NOMO-1 treated with DMSO at 0.1 percent for 48 hours (cell line): Measurements from ENCODE around the gene SDF4.
A peak's percentile ranks its signal among the peaks of the same experiment; 100 is the strongest.
"Not testable (repeated sequence)": the region's sequence is repeated elsewhere in the genome, so short reads cannot be mapped to it uniquely, and the experiment has no call there.

Source experiments
- DNase-seq: peaks from one replicate; lab custom pipeline; 2025; ENCODE audit not compliant: unreplicated experiment; lab: John Stamatoyannopoulos, UW

SDF4 gene

GRCh38 chr1:1259951-1260600, 28.3 kb upstream of the SDF4 start:
- DNase-seq = peak; percentile 81

DNA sequence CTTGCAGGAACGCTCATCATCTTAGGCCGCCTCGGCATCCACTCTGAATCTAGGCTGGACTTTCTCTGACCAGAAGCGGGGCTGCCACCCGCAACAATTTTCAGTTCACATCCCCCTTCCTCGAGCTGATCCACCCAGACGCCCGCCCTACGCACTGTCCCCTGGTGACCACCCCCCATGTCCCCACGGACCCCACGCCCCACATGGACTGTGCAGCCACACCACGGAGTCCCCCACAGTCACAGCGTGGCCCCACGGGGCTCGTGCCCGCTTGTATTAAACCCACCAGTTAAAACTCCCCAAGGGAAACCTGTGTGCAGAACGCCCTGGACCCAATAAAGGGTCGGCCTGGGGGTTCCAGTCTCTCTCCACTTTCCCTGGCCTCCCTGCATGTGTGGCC, 27.7 kb upstream of the SDF4 start:
- no peak for DNase-seq

- DNase-seq = no peak
These were observed 27.3 kb upstream of the SDF4 start for GRCh38 chr1:1259119-1259488.

DNA sequence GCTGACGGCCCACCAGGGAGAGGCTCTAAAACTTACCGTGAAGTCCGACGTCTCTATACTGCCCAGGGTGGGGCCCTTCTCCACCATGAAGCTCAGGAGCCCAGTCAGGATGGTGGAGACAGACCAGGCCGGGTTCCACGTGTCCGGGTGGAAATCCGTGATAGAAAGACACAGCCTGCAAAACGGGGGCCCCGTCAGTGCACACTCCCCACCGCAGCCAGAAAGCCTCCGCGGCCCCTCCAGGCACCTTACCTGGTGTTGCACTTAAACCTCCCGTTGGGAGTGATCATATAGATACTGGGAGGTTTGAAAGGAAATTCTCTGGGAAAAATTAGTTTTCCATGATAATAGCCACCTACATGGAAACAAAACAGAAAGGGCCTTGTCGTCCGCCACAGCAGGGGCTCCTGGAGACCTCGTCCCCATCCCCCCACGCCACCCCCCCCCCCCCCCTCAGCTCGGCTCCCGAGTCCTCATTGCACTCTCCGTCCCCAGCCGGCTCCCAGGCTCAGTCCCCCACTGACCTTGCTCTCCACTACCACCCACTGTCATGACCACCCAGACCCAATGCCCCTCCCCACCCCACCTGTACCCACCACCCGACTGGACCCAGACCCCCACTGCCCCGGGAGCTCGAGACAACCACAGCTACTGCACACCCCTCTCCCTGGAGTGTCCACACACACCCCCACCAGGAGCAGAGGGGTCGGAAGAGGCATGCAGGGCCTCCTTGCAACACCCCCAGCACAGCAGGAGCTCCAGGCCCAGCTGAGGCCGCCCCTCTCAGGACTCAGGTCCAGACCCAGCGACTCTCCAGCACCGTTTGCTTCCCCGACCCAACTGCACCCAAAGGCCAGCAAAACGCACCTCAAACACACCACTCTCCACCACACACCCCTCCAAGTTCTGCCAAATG, 25.4 kb upstream of the SDF4 start:
- DNase-seq = no peak

- no peak for DNase-seq
These were observed 23.8 kb upstream of the SDF4 start for GRCh38 chr1:1255611-1256010.

- DNase-seq = no peak
These were observed 23.3 kb upstream of the SDF4 start for GRCh38 chr1:1255078-1255477.

- DNase-seq = no peak
These were observed 22.8 kb upstream of the SDF4 start for GRCh38 chr1:1254667-1254998.

DNA sequence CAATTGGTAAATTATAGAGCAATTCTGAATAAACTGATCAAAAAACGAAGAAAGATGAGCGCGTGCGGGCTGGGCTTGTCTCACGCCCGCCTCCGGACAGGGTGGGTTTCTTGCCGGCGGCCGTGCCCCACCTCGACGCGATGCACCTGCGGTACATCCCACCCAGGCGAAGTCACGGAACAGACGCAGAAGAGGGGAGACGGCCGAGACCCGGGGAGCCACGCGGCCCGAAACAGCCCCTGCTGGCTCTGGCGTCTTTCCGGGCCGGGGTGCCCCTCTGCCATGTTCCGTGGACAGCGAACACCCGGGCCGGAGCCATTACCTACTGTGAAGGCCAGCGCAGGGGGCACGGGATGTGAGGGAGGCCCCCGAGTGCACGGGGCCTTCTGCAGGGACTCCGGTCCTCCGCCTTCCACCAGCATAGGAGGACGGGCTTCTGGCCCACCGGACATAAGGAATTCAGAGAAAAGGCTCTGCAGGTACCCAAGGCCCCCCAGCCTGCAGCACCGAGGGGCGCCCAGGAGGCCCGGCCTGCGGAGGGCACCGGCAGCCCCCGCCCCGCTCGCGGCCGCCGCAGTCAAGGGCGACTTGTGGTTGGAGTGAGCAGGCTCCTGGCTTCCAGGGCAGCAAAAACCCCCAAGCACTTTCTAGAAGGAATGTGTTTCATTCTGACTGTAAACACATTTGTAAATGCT, 22.3 kb upstream of the SDF4 start:
- DNase-seq = no peak

DNA sequence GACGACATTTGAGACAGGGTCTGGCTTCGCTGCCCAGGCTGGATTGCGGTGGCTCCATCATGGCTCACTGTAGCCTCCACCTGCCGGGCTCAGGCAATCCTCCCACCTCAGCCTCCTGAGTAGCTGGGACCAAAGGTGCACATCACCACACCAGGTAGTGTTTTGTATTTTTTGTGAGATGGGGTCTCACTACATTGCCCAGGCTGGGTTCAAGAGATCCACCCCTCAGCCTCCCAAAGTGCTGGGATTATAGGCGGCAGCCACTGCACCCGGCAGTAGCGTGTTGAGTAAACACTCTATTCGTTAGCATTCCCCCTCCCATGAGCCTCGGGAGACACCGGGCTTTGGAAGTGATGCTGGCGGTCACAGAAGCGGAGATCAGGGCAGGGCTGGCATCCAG, 21.5 kb upstream of the SDF4 start:
- no peak for DNase-seq

DNA sequence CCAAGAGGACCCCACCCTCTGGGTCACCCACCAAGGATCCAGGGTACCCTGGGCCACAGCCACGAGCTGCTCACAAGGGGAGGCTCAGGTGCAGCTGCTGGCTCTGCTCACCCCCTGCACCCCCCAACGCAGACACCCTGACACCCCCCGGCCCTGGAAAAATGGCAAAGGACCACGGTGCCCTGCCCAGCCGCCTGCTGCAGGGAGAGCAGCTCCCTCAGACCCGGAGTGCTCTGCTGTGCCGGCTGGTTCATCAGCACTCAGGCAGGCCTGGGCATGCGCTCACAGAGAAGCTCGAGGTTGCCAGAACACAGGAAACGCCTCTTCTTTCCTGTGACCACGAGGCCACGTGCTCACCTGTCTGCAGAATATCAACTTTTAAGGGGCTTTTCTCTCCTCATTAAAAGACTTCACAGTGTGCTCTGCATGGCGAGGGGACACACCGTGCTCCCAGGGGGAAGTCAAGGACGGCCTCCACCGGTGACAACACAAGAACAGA, 19.0 kb upstream of the SDF4 start:
- no peak for DNase-seq

GRCh38 chr1:1248009-1248913, 16.5 kb upstream of the SDF4 start:
- not testable (repeated sequence) for DNase-seq

GRCh38 chr1:1247341-1247913, 15.6 kb upstream of the SDF4 start:
- no peak for DNase-seq

- no peak for DNase-seq
These were observed 15.0 kb upstream of the SDF4 start, which contains the start of gene C1QTNF12 for GRCh38 chr1:1246577-1247340. C1QTNF12 (minus strand) TSS chr1:1246722; CDS start chr1:1246690, 32 bp downstream.

- DNase-seq = no peak
These were observed 14.2 kb upstream of the SDF4 start for GRCh38 chr1:1245817-1246576.

DNA sequence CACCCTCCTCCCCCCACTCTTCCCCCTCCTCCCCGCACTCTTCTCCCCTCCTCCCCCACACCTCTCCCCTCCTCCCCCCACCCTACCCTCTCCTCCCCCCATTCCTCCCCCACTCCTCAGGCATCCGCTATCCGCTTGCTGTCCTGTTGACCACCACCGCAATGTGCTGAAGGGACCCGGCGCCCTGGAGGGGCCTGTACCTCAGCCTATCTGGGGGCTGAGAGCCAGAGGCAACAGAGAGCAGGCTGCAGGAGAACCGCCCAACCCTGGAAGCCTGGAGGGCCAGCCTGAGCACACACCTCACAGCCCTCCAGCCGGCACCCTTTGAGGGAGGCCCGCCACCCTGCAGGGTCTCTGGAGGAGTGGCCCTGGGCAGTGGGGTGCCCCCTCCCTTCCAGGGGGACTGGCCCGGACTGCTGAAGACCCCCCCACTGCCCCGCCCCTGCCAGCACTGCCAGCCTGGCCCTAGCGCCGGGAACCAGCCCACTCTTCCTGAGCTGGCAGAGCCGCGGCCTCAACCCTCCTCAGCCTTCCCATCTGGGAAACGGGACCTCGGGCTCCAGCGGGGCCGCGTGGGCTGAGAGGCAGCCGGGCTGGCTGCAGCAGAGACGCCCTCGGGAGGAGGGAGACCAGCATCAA, 13.5 kb upstream of the SDF4 start:
- DNase-seq = no peak

DNA sequence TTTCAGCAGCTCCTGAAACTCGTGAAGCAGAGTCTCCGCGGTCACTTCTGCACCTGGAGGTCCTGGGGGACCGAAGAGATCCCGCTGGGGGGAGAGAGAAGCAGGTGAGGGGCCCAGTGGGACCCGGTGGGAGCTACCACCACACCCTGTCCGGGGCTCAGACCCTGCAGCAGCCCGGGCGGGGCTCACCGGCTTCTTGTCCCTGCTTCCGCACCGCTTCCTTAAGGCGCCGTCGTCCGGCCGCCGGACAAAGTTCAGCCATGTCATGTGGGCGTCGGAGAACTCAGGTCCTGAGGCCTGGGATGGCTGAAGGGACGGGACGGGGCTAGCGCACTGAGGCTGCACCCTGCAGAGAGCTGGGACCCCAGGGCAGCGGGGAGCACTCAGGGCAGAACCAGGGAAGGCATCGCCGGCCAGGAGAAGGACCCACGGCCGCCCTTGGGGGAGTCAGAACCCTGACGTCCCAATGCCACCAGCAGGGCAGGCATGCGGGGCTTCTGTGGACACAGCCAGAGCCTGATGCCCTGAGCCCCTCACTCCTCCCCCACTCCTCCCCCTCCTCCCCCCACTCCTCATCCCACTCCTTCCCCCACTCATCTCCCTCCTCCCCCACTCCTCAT, 12.5 kb upstream of the SDF4 start:
- DNase-seq = no peak

- DNase-seq = no peak
These were observed 12.0 kb upstream of the SDF4 start for GRCh38 chr1:1243807-1244191.

- DNase-seq = no peak
These were observed 11.5 kb upstream of the SDF4 start for GRCh38 chr1:1243266-1243660.
